PC-9 (cell line): ENCODE measurements around the gene CFAP77.

Source experiments
- CTCF ChIP-seq: fragments of 200-600 bp; sonication (generic); conservative IDR thresholded peaks from 2 replicates; pipeline ENCODE4 v1.6.1; 2017; ENCODE audit warnings: mixed run types, antibody characterized with exemption, mild to moderate bottlenecking, moderate library complexity
- EZH2 ChIP-seq: fragments of 200-600 bp; sonication (generic); IDR thresholded peaks from 2 replicates; pipeline ENCODE4 v1.8.0; 2017; ENCODE audit warnings: antibody characterized with exemption, low read depth

GRCh38 chr9:132426639-132427414 lies 16.8 kb downstream of the CFAP77 start:
- TF ChIP-seq CTCF (no peak), EZH2 (no peak)
